ENCODE measurements around the gene SLC35F4. TPM values are rescaled to one million over a fixed set of nuclear protein-coding genes. Genes with fewer than 3 reads are reported as not detected.
"Not testable (repeated sequence)": the region's sequence is repeated elsewhere in the genome, so short reads cannot be mapped to it uniquely, and the experiment has no call there.

The SLC35F4 gene
- total RNA-seq, 1 experiment from 2014 or later, result not detected

DNA sequence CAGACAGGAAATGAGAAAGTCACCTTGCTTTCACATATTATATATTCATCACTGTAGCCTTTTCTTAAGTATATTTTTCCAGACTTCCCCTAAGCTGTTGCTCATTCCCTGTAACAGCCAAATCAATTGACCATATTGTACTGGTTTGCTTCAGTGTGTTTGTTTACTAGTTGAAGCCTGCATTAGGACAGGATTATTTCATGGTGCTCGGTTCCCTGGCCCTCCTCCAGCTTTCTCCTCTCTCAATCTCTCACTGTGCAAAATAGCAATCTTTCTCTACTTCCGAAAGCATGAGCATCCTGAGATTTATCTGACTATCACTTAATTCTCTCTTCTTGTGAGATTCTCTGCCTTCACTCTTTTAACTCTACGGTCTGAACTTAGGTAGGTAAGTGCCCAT lies 2.4 kb downstream of the SLC35F4 start:
- Histone ChIP-seq H3K9me2 (ENCODE audit: insufficient read depth) (no peaks in the 10 kb centered on the region), H4K20me1 (ENCODE audit: insufficient read depth) (no peaks in the 10 kb centered on the region), H3K79me2 (ENCODE audit: insufficient read depth, low read length) (no peaks in the 10 kb centered on the region), H2AFZ (ENCODE audit: low read depth, low read length, poor library complexity, severe bottlenecking) (no peak overlapping the region), H3K9me3 (ENCODE audit: control insufficient read depth in 1 of 2, insufficient read depth in 1 of 2, low read depth in 1 of 2, low read length in 2 of 2) (no peaks in the 10 kb centered on the region), H3K9ac (ENCODE audit: low read length) (no peak overlapping the region), H3K4me3 (replicated peaks in 1 of 2; ENCODE audit: low read depth in 1 of 2, low read length in 2 of 2) (no peak overlapping the region), H3K27ac (ENCODE audit: low read depth, low read length) (no peak overlapping the region), H3K4me2 (ENCODE audit: low read length) (no peak overlapping the region), H3K27me3 (ENCODE audit: insufficient read depth, low read length) (peaks cover 6% of the 10 kb centered on the region; the same call in 1 of the 2 replicates), H3K36me3 (ENCODE audit: control insufficient read depth in 1 of 2, insufficient read depth in 2 of 2, low read length in 2 of 2) (no peaks in the 10 kb centered on the region), H3K4me1 (ENCODE audit: control insufficient read depth in 1 of 2, insufficient read depth in 2 of 2, low read length in 2 of 2) (no peaks in the 10 kb centered on the region)
- no peak for ATAC-seq
- ChIA-PET RAD21 (ENCODE audit: low non-redundant PET in 1 of 2, low total read pairs in 2 of 2, uncharacterized antibody in 2 of 2, unreplicated experiment in 2 of 2) (no interaction called here), CTCF (no interaction called here), POLR2A (no interaction called here)
- no peak for DNase-seq (ENCODE audit: low read depth, low spot score)
- no TSS peak for BruUV-seq (replicated peaks)
- TF ChIP-seq CBX3 (IDR thresholded peaks at IDR 0.05; ENCODE audit: low read depth) (no peak), TCF7L2 (IDR thresholded peaks at IDR 0.05; ENCODE audit: borderline replicate concordance, extremely low read depth, insufficient read depth, insufficient read length) (no peak), JUND (IDR thresholded peaks at IDR 0.05) (no peak), EZH2 (IDR thresholded peaks at IDR 0.05) (no peak), RAD21 (IDR thresholded peaks at IDR 0.05; ENCODE audit: low read depth) (no peak), ELF1 (IDR thresholded peaks at IDR 0.05; ENCODE audit: borderline replicate concordance, low read depth) (no peak), FOSL1 (IDR thresholded peaks at IDR 0.05; ENCODE audit: low read depth) (no peak), YY1 (IDR thresholded peaks at IDR 0.05; ENCODE audit: extremely low read depth, insufficient replicate concordance, low read depth, low read length) (no peak), SP1 (IDR thresholded peaks at IDR 0.05; ENCODE audit: low read depth) (no peak), EZH2phosphoT487 (IDR thresholded peaks at IDR 0.05; ENCODE audit: borderline replicate concordance) (no peak), SIN3A (IDR thresholded peaks at IDR 0.05; ENCODE audit: low read depth) (no peak), CEBPB (IDR thresholded peaks at IDR 0.05; ENCODE audit: low read depth) (no peak)
- TF ChIP-seq, protein P1, sequence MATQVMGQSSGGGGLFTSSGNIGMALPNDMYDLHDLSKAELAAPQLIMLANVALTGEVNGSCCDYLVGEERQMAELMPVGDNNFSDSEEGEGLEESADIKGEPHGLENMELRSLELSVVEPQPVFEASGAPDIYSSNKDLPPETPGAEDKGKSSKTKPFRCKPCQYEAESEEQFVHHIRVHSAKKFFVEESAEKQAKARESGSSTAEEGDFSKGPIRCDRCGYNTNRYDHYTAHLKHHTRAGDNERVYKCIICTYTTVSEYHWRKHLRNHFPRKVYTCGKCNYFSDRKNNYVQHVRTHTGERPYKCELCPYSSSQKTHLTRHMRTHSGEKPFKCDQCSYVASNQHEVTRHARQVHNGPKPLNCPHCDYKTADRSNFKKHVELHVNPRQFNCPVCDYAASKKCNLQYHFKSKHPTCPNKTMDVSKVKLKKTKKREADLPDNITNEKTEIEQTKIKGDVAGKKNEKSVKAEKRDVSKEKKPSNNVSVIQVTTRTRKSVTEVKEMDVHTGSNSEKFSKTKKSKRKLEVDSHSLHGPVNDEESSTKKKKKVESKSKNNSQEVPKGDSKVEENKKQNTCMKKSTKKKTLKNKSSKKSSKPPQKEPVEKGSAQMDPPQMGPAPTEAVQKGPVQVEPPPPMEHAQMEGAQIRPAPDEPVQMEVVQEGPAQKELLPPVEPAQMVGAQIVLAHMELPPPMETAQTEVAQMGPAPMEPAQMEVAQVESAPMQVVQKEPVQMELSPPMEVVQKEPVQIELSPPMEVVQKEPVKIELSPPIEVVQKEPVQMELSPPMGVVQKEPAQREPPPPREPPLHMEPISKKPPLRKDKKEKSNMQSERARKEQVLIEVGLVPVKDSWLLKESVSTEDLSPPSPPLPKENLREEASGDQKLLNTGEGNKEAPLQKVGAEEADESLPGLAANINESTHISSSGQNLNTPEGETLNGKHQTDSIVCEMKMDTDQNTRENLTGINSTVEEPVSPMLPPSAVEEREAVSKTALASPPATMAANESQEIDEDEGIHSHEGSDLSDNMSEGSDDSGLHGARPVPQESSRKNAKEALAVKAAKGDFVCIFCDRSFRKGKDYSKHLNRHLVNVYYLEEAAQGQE (IDR thresholded peaks at IDR 0.05; ENCODE audit: low read depth), result no peak
- TF ChIP-seq, protein P2, sequence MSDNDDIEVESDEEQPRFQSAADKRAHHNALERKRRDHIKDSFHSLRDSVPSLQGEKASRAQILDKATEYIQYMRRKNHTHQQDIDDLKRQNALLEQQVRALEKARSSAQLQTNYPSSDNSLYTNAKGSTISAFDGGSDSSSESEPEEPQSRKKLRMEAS (IDR thresholded peaks at IDR 0.05), result no peak
- TF ChIP-seq, protein P3, sequence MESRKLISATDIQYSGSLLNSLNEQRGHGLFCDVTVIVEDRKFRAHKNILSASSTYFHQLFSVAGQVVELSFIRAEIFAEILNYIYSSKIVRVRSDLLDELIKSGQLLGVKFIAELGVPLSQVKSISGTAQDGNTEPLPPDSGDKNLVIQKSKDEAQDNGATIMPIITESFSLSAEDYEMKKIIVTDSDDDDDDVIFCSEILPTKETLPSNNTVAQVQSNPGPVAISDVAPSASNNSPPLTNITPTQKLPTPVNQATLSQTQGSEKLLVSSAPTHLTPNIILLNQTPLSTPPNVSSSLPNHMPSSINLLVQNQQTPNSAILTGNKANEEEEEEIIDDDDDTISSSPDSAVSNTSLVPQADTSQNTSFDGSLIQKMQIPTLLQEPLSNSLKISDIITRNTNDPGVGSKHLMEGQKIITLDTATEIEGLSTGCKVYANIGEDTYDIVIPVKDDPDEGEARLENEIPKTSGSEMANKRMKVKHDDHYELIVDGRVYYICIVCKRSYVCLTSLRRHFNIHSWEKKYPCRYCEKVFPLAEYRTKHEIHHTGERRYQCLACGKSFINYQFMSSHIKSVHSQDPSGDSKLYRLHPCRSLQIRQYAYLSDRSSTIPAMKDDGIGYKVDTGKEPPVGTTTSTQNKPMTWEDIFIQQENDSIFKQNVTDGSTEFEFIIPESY (IDR thresholded peaks at IDR 0.05; ENCODE audit: extremely low read depth, insufficient replicate concordance, low read length), result no peak
- intact Hi-C loops (cut with micrococcal nuclease), result no loop called here

DNA sequence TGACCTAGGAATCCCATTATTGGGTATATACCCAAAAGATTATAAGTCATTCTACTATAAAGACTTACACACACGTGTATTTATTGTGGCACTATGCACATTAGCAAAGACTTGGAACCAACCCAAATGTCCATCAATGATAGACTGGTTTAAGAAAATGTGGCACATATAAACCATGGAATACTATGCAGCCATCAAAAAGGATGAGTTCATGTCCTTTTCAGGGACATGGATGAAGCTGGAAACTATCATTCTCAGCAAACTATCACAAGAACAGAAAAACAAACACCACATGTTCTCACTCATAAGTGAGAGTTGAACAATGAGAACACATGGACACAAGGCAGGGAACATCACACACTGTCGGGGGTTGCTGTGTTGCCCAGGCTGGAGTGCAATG lies 10.2 kb downstream of the SLC35F4 start:
- RAD21 ChIA-PET (ENCODE audit: low non-redundant PET in 1 of 2, low total read pairs in 2 of 2, uncharacterized antibody in 2 of 2, unreplicated experiment in 2 of 2); CTCF ChIA-PET; POLR2A ChIA-PET: not testable (repeated sequence)

More for the DNA sequence above, 10.2 kb downstream of the SLC35F4 start:
- H3K9me2 ChIP-seq (ENCODE audit: insufficient read depth); BruUV-seq (replicated peaks); H3K36me3 ChIP-seq (ENCODE audit: control insufficient read depth in 1 of 2, insufficient read depth in 2 of 2, low read length in 2 of 2); H3K79me2 ChIP-seq (ENCODE audit: insufficient read depth, low read length); H3K27ac ChIP-seq (ENCODE audit: low read depth, low read length); H3K4me3 ChIP-seq (replicated peaks in 1 of 2; ENCODE audit: low read depth in 1 of 2, low read length in 2 of 2); H3K4me2 ChIP-seq (ENCODE audit: low read length); H4K20me1 ChIP-seq (ENCODE audit: insufficient read depth); H3K9ac ChIP-seq (ENCODE audit: low read length); intact Hi-C loops (cut with micrococcal nuclease); H3K27me3 ChIP-seq (ENCODE audit: insufficient read depth, low read length); ATAC-seq; DNase-seq (ENCODE audit: low read depth, low spot score); H3K9me3 ChIP-seq (ENCODE audit: control insufficient read depth in 1 of 2, insufficient read depth in 1 of 2, low read depth in 1 of 2, low read length in 2 of 2); H2AFZ ChIP-seq (ENCODE audit: low read depth, low read length, poor library complexity, severe bottlenecking); H3K4me1 ChIP-seq (ENCODE audit: control insufficient read depth in 1 of 2, insufficient read depth in 2 of 2, low read length in 2 of 2): not testable (repeated sequence)
